ENCODE measurements around the gene ZBTB18. TPM values are rescaled to one million over a fixed set of nuclear protein-coding genes. Genes with fewer than 3 reads are reported as not detected.

Gene ZBTB18
- total RNA-seq, 3 donors from 2014 or later, result 10.1 to 19.7 (median 16.7) TPM

DNA sequence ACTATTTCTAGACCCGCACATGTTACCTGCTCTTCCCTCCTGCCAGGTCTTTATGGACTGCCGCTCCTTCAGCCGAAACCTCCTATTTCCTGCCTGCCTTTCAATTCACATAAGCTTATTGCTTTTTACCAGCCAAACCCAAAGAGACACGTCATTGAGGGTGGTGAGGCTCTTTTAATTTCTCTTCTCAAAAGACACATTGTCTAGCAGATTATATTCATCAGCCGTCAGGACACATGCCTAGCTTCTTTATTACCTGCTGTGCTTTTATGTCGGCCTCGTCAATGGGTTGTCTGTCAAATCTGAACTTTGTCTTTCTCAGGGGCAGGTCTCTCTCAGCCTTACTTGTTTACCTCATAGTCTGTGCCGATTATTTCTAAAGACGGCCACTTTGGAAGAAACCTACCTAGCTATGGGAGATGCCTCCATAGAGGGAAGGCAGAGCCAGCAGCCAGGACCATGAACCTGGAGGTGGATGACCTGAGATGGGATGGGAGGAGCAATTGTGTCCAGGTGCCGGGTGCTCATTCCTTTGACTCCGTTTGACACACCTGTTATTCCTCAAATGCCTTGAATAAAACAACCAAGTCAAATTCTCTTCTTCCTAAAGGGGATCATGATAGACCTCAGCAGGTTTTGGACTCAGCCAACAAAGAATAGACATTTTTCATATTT is 42.0 kb downstream of the ZBTB18 start:
- no peaks in the 10 kb centered on the region for H3K36me3 ChIP-seq
- no peaks in the 10 kb centered on the region for H3K4me1 ChIP-seq
- H3K9me3 ChIP-seq, result no peaks in the 10 kb centered on the region
- intact Hi-C loops (cut with DNase I; ENCODE audit: low total_unique reads), result no loop called here
- peak overlapping the region; percentile 63 to 71 for H3K27ac ChIP-seq
- no peaks in the 10 kb centered on the region for H3K27me3 ChIP-seq
- no peak for TF ChIP-seq POLR2A (IDR thresholded peaks at IDR 0.05)
- peak in 1 of 3 donors; percentile 28 for TF ChIP-seq POLR2AphosphoS5 (IDR thresholded peaks at IDR 0.05)
- no peak for DNase-seq (ENCODE audit: low spot score in 2 of 2)
- no peak overlapping the region for H3K4me3 ChIP-seq

DNA sequence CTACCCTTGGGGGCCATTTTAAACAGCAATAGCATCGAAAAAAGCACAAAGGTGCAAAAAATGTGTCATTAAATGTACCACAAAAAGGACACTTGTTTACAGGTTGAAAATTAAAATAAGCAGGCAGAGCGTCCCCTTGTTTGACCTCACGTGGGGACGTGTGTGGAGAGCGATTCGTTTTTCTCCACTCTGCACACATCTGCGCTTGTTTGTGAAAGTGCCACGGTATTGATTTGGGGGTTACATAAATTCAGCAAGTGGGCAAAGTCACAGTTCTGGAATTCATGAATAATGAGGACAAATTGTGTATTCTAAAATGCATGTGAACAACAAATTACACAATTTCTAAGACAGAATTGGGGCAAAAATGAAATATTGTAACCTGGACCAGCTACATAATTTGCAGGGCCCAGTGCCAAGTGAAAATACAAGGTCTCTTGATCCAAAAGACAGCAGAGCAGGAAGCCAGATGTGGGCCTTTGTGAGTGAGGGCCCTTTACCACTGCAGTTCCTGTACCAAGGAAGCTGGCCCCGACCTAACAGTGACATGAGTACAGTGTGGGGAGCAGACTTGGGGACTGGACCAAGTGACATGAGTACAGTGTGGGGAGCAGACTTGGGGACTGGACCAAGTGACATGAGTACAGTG is 43.9 kb downstream of the ZBTB18 start:
- DNase-seq (ENCODE audit: low spot score in 2 of 2), result no peak
- H3K4me3 ChIP-seq, result no peak overlapping the region
- H3K27ac ChIP-seq, result no peak overlapping the region
- H3K4me1 ChIP-seq, result no peaks in the 10 kb centered on the region
- no peaks in the 10 kb centered on the region for H3K27me3 ChIP-seq
- H3K36me3 ChIP-seq, result no peaks in the 10 kb centered on the region
- peaks cover 0 to 5% of the 10 kb centered on the region in 2 donors for H3K9me3 ChIP-seq
- TF ChIP-seq, protein P1, sequence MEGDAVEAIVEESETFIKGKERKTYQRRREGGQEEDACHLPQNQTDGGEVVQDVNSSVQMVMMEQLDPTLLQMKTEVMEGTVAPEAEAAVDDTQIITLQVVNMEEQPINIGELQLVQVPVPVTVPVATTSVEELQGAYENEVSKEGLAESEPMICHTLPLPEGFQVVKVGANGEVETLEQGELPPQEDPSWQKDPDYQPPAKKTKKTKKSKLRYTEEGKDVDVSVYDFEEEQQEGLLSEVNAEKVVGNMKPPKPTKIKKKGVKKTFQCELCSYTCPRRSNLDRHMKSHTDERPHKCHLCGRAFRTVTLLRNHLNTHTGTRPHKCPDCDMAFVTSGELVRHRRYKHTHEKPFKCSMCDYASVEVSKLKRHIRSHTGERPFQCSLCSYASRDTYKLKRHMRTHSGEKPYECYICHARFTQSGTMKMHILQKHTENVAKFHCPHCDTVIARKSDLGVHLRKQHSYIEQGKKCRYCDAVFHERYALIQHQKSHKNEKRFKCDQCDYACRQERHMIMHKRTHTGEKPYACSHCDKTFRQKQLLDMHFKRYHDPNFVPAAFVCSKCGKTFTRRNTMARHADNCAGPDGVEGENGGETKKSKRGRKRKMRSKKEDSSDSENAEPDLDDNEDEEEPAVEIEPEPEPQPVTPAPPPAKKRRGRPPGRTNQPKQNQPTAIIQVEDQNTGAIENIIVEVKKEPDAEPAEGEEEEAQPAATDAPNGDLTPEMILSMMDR (IDR thresholded peaks at IDR 0.05), result no peak
- TF ChIP-seq POLR2A (IDR thresholded peaks at IDR 0.05), result no peak
- intact Hi-C loops (cut with DNase I; ENCODE audit: low total_unique reads), result no loop called here

- H3K36me3 ChIP-seq, result no peaks in the 10 kb centered on the region
- H3K27ac ChIP-seq, result no peak overlapping the region
- no peak for DNase-seq (ENCODE audit: low spot score in 2 of 2)
- intact Hi-C loops (cut with DNase I; ENCODE audit: low total_unique reads), result no loop called here
- no peak overlapping the region for H3K4me3 ChIP-seq
- H3K27me3 ChIP-seq, result no peaks in the 10 kb centered on the region
- H3K4me1 ChIP-seq, result no peaks in the 10 kb centered on the region
- H3K9me3 ChIP-seq, result peaks cover 0 to 5% of the 10 kb centered on the region in 2 donors
- TF ChIP-seq, protein P1 (IDR thresholded peaks at IDR 0.05), result no peak
- TF ChIP-seq POLR2A (IDR thresholded peaks at IDR 0.05) (no peak), POLR2AphosphoS5 (IDR thresholded peaks at IDR 0.05) (no peak)
These were observed 44.4 kb downstream of the ZBTB18 start for GRCh38 chr1:244095529-244095911.

DNA sequence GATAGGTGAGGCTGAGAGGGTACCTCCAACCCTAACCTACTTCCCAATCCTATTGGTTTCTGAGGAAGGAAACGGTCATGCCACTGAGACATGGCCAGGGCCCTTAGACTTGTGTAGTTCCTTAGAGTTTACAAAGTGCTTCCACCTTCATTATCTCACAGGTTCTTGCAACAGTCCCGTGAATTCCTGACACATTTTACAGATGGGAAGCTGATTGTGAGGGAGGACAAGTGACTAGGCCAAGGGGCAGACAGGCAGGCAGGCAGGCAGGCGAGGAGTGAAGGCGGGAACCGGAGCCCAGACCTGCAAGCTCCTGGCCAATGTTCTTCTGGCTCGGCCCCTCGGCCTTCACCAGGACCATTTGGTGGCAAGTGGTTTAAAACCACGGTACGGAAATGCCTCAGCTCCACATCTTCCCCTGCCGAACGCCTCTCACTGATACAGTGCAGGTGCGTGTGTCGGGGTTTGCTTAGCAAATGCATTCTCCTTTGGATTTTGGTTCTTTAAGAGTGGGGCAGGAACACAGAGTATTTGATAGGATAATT is 45.1 kb downstream of the ZBTB18 start:
- H3K9me3 ChIP-seq, result peaks cover 0 to 5% of the 10 kb centered on the region in 2 donors
- no peak overlapping the region for H3K4me3 ChIP-seq
- DNase-seq (ENCODE audit: low spot score in 2 of 2), result no peak
- intact Hi-C loops (cut with DNase I; ENCODE audit: low total_unique reads), result no loop called here
- no peaks in the 10 kb centered on the region for H3K27me3 ChIP-seq
- H3K27ac ChIP-seq, result no peak overlapping the region
- no peaks in the 10 kb centered on the region for H3K4me1 ChIP-seq
- no peaks in the 10 kb centered on the region for H3K36me3 ChIP-seq
- TF ChIP-seq POLR2AphosphoS5 (IDR thresholded peaks at IDR 0.05) (no peak), POLR2A (IDR thresholded peaks at IDR 0.05) (no peak)
- TF ChIP-seq, protein P1 (IDR thresholded peaks at IDR 0.05), result no peak

GRCh38 chr1:244096691-244097090 is 45.6 kb downstream of the ZBTB18 start:
- Histone ChIP-seq H3K4me3 (no peak overlapping the region), H3K27ac (no peak overlapping the region), H3K27me3 (no peaks in the 10 kb centered on the region), H3K36me3 (no peaks in the 10 kb centered on the region), H3K4me1 (no peaks in the 10 kb centered on the region), H3K9me3 (peaks cover 0 to 5% of the 10 kb centered on the region in 2 donors)
- DNase-seq (ENCODE audit: low spot score in 2 of 2), result no peak
- intact Hi-C loops (cut with DNase I; ENCODE audit: low total_unique reads), result no loop called here
- TF ChIP-seq, protein P1 (IDR thresholded peaks at IDR 0.05), result no peak
- TF ChIP-seq POLR2AphosphoS5 (IDR thresholded peaks at IDR 0.05), result no peak
- TF ChIP-seq POLR2A (IDR thresholded peaks at IDR 0.05), result no peak

Measured in breast epithelium (tissue), 4 donors.